Stimulated activated CD8-positive, alpha-beta memory T cell treated with anti-CD3 and anti-CD28 coated beads, Interleukin-15, amount 100 ng/mL, for 4 hours (primary cell): ENCODE results near the gene CGGBP1.
A peak's percentile ranks its signal among the peaks of the same experiment; 100 is the strongest.

Experiments
- DNase-seq, 2 donors: peaks; one replicate each; pipeline ENCODE4 v3.0.0-alpha.2; 2020; ENCODE audit warnings: low read depth in 2 of 2

The CGGBP1 gene, protein sequence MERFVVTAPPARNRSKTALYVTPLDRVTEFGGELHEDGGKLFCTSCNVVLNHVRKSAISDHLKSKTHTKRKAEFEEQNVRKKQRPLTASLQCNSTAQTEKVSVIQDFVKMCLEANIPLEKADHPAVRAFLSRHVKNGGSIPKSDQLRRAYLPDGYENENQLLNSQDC

DNA sequence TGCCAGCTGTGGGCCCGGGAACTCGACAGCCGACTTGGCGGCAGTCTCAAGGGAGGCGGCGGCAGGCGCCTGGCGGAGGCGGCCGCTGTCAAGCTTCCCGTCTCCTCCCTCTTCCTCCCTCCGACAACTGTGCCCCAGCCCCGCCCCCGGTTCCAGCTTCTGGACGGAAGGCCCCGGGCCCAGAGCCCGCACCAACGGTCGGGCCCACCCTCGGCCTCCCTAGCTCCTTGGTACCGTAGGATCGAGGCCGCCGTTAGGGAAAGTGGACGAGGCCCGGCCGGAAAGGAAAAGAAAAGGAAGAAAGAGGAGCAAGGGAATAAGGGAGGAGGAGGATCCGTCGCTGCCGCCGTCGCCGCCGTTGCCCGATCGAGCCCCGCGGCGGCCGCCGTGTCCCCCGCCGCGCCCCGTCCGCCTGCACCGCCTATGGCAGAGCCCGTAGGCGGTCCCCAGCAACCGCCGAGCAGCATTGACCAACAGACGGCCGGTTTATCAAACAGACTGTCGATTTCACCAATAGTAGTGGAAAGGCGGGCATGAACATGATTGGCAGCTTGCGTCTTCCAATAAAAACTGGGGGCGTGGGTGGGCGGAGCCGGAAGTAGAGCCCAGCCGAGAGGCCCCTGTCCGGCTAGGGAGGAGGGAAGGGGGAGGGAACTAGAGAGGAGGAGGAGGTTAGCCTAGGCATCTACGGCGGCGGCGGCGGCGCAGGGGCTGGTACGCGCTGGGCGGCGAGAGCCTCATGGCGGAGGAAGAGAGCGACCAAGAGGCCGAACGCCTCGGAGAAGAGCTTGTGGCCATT is at the start of gene CGGBP1, which contains the start of gene ZNF654:
Gene CGGBP1 (minus strand): TSS at position 425 of the 799 bp plus-strand sequence. CDS start 3,029 bp downstream, outside the sequence.
Gene ZNF654 (plus strand): TSS at position 675 of the 799 bp plus-strand sequence. CDS start 65 bp downstream, at position 740.
- DNase-seq = peak; percentile 97 to 98

DNA sequence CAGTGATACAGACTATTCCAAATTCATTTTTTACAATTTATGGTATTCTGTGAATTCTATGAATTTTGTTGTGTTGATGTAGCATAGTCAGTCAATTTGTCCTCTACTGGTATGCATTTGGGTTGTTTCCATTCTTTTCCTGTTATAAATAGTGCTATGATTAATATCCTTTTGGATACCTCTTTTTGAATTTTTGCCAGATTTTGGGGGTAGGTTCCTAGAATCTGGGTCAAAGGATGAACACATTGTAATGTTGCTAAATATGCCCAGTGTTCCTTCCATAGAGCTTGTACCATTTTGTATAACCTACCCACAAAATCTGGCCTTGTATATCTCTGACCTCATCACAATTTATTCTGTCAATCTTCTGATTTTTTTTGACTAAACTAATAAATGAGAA is 46.5 kb upstream of the CGGBP1 start:
- no peak for DNase-seq

DNA sequence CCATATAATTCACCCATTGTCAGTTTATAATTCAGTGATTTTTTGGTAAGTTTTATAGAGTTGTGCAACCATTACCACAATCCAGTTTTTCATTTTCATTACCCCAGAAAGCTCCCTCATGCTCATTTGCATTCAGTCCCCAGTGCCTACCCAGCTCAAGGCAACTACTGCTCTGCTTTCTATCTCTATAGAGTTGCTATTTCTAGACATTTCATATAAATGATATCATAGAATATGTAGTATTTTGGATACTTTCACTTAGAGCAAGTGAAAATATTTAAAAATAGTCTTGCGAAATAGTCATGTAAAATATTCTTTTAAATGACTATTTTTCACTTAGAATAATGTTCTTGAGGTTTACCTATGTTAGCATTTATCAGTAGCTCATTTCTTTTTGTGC is 42.3 kb upstream of the CGGBP1 start:
- DNase-seq = no peak

DNA sequence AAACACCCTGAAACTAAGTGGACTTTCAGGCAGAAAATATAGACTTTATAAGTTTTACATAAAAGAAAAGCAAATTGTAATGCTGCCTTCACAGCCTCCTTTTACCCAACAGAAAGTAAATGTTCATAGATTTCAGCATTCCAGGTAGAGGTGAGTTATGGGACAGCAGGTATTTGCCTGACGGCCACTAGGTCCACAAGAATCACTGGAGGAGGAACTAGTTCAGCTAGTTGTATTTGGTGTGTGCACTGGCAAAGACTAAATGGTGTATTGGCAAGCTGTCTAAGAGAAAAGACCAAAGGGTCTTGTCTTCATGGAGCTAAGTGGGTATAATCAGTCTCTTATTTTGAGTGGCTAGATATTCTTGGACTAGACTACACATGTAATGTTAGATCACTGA is 34.5 kb upstream of the CGGBP1 start:
- no peak for DNase-seq

DNA sequence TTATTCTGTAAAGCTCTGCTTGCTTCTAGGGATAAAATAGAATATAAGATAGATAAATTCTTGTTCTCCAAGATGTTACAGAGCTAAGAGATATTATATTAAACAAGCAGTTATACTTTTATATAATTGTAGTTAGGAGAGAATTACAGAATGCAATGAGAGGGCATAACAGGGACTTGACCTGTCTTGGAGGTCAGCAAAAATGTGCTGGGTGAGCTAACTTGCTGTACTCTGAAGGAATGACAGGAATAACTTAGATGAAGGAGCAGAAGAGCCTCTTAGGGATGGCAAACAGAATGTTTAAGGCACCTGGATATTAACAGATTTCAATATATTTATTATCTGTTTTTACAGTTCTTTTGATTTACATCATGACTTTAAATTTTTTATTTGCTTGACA is 33.5 kb upstream of the CGGBP1 start:
- no peak for DNase-seq

DNA sequence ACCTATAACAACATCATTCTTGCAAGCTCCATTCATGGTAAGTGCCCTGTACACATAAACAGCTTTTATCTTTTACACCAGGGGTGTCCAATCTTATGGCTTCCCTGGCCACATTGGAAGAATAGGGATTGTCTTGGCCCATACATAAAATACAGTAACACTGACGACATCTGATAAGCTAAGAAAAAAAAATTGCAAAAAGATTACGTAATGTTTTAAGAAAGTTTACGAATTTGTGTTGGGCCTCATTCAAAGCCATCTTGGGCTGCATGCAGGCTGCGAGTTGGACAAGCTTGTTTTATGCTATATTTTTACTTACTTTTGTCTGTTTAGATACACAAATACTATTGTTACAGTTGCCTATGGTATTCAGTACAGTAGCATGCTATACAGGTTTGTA is 31.9 kb upstream of the CGGBP1 start:
- no peak for DNase-seq

DNA sequence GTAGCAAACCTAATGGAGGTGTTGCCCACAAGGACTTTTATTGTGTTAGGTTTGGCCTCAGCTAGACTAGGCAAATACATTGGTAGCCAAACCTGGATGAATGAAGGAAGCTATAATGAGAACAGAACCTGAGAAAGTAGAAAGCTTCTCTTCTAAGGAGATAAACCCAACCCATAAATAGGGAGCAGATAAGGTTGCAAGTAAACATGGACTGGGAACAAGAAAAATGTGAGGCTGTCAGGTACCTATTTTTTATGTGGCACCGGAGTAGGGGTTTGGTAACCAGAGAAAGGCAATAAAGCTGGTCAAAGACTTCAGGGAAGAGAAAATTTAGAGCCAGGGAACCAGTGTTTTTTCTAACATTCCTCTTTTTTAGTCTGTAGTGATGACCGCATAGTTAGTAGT is 25.3 kb upstream of the CGGBP1 start:
- DNase-seq = no peak

DNA sequence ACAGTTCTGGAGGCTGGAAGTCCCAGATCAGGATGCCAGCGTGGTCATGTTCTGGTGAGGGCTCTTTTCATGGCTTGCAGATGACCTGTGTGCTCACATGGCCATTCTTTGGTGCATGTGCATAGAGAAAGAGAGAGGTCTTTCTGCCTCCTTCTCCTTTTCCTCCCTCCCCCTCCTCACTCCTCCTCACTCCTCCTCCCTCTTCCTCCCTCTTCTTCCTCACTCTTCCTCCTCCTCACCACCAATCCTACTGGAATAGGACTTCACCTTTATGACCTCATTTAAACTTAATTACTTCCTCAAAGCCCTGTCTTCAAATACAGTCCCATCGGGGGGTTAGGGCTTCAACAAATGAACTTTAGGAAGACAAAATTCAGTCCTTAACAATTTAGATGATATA is 24.0 kb upstream of the CGGBP1 start:
- no peak for DNase-seq

DNA sequence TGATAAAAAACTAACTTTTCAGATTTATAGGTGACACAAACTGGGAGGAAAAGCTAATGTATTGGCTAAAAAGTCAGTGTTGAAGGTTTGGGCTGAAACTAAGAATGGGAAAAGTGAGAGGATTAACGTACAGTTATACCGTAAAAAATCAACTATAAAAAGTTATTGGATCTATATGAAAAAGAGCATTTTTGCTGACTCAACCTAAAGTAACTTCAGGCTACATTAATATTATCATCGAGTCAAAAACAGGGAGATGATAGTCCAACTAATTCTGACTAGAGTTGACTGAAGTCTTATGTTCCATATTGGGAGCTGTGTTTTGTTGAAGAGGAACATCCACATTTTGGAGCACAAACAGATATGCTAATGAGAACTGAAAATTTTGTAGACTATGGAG is 20.1 kb upstream of the CGGBP1 start:
- no peak for DNase-seq

DNA sequence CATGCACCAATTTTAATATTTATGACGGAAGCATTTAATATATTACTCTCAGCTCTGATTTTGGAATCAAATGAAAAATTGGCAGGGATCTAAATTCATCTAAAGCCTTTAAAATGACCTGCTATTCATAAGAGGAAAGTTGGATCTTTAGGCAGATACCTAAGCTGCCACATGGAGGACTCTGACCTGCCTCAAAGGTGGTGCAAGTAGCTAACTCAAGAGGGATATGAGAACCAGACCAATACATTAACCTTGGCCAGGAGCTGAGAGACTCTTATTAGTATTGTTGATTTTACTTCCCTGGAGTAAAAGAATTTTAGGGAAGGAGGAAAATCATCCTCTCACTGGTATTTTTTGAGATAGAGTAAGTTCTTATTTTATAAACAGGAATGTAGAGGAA is 17.9 kb upstream of the CGGBP1 start:
- no peak for DNase-seq

DNA sequence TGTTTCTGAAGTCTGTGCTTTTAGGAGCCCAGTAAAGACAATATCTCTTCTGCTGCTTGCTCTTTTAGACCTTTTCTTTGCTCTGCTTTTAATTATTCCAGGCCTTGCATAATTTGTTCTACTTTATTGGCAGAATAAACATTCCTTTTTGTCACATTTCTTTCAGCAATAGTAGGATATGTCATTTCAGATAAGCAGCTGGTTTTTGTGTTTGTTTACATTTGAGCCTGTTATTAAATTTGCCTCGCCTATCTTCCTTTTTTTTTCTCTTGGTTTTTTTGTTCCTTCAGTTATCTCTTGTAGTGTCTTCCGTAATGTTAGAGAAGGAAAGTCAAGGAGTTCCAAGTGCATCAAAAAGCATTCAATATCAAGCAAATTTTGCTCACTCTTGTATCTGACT is 16.7 kb upstream of the CGGBP1 start:
- DNase-seq = no peak

DNA sequence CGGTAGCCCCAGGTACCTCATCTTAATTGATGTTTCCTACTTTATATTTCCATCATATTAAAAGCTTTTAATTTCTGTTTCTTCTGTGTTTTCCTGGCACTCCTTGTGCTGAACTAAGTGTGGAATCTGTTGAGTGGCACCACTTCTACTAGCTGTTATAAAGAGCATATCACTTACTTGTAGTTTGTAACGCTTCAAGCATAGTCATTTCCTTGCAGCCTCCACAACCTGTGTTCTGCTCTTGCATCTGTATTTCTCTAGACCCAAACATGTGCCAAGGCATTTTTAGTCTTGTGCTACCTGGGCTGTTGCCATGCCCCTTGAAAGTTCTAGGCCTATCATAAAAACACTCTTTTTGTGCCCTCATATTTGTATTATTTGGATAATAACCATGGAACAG is 16.3 kb upstream of the CGGBP1 start:
- no peak for DNase-seq

DNA sequence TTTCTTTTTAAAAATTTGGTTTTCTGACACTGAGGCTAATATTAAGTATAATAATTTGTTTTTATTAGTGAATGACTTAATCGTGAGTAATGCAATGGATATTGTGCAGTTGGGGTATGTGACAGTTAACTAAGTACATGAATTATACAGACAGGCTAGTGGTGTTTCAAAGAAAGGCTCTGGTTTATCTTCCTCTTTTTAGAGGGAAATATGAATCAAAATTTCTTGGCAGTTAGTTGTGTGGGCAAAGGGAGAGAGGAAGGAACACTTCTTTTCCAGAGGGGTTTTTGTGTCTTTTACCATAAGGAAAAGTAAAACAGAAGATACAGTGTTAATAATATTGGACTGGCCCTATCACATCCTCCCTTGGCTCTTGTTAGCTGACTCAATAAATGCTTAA is 2.9 kb upstream of the CGGBP1 start:
- no peak for DNase-seq

DNA sequence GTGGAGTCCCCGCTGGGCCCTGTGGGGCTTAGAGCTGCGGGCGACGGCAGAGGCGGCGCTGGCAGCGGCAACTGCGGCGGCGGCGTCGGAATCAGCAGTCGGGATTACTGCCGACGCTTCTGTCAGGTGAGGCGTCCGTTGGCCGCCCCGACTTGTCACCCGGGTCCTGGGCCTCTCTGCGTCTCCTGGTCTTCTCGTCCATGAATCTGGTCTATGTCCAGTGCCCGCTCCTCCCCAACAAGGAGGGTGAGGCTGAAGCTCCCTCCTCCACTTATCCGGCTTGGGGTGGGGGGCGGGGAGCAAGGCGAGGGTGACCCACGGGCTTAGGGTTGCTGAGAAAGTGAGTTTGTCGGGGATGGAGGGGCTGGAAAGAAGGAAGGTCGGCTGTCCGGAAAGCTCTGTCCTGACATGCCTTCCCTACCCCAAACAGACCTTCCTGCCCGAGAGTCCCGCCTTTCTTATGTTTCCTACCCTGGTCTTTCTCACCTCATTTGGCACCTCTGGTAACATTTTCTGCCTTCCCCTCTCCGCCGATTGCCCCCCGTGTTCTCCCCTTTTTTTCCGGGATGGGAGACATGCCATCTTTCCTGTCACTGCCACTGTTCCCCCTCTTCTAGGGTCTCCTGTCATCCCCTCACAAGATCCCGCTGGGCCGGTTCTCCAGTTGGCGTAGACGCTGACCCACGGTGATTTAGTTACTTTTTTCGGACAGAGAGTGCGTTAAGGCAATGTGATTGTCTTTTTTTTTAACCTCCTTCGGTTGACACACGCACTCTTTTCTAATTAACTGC is 770 bp upstream of the CGGBP1 start:
- DNase-seq = no peak

DNA sequence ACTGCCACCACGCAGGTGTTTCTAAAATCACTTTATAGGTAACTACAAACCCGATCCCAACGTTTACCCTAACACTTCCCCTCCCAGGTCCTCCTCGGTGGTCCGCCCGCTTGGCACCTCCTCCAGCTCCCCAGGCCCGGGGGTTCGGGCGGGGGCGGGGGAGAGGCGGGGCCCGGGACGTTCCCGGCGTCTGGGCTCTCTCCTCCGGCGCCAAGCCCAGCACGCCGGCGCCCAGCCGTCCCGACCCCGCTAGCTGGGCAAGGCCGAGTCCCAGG is 562 bp downstream of the CGGBP1 start:
- DNase-seq = no peak

DNA sequence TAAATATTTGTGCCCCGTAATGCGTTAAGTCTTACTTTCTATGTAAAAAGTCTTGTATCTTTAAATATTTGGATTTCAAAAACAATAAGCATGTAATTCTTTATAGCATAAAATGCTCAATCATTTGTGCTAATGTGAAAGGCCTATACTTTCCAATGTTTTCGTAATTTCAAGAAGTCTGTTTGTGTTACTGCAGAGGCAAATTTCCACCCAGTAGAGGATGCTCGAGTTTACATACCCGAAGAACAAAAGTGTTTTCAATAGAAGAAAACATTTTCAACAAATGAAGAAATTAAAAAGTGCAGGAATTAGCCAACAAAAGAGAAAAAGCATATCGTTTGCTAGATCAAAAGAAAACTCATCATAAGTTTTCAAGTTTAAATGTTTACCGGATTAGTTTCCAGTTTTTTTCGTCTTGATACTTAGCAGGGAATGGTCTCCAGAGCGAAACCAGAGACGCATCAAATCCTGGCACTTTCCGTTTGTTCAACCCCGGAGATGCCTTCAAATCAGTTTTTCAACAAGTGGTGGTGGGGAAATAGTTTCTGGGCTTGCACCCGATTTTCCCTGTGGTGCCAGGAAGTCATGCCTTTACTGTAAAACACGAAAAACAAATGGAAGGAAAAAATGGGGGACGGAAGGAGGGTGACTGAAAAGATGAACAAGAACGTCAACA is 1.0 kb downstream of the CGGBP1 start:
- no peak for DNase-seq

DNA sequence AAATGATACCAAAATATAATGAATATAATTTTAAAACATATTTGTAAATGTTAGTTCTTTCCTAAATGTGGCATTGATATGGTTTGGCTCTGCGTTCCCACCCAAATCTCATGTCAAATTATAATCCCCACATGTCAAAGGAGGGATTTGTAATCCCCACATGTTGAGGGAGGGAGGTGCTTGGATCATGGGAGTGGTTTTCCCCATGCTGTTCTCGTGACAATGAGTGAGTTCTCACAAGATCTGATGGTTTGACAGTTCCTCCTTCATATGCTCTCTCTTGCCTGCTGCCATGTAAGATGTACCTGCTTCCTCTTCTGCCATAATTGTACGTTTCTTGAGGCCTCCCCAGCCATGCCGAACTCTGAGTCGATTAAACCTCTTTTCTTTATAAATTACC is 12.0 kb downstream of the CGGBP1 start:
- no peak for DNase-seq

DNA sequence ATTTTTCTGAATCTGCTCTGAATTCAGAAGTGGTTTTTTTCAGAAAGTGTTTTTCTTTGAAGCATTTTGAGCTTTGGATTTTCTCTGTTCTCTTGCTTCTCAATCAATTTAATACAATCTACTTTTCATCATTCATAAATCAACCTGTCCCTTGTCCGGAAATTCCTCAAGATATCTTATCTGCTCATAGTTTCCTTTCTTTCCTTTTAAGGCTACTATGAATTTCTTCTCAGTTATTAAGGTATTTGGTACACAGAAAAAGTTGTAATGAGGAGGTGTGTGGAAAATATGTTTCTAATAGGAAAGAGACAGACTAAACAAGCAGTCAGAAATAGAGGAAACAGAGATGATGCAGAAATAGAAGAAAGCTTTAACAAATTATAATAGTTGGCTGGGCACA is 14.4 kb downstream of the CGGBP1 start:
- no peak for DNase-seq

DNA sequence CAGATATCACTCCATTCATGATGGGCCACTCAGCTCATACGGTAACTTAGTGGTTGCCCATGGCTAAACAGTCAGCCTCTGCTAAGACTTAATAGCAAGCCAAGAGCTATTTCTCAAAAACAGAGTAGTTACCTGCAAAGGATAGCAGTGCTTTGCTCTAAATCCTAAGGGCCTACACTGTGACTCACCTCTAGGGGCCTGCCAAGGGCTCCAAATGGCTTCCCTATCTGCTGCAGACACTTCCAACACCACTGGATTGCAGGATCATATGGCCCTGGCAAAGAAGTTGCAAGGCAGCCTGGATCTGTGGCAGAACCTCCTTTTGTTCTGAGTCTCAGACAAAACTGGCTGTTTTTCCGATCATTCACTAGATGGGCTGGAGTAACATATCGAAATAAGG is 17.8 kb downstream of the CGGBP1 start:
- DNase-seq = no peak

DNA sequence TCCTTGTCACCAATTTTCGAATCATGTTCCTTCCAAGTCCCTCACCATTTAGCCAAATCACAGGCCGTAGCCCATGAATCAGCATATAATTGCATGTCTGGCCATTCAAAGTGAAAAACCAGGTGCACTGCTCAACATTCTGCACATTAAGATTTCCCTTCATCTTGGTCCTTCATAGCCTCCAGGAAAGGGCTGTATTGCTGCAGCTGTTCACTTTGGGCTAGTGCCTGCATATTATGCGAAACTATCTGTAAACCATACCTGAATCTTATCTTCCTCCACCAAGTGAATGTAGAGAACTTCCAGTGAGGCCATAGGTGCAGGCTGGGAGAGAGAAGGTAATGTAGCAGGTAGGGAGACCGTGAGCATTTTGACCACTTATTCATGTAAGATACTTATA is 18.3 kb downstream of the CGGBP1 start:
- DNase-seq = no peak

DNA sequence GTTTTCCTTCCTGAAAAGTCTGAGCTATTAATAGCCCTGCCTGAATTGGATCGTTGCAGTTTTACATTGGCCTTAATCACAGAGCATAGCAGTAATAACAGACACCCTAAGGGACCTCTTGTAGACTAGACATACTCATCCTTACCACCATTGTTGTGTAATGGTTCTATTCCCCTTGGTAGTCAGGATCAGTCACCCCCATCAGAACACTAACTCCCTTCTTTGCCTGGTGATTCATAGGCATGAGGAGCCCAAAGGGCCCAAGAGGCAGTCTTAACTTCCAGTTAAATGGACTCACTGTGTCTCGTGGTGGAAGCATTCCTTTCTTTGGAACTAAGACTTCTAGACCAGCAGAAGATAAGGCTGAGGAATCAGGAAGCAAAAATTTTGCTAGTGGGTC is 20.2 kb downstream of the CGGBP1 start:
- no peak for DNase-seq

DNA sequence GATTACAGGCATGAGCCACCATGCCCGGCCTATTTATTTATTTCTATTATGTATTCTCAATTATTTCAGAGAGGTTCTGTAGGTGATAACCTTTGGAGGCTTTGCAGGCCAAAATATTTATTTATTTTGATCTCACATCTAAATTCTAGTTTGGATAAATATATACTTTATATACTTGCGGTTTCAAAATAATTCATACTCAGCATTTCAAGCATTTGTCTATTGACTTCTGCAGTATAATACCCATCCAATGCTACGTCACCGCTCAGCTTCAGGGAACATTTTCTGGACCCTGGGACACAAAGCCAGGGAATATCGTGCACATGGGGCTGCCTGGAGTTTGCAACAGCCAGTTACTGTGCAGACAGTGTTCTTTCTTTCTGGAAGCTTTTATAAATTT is 22.6 kb downstream of the CGGBP1 start:
- no peak for DNase-seq
